Thyroid gland (tissue), 4 donors: ENCODE results near the gene MTA1.

ENCODE experiments used
- POLR2A ChIP-seq, 2 donors: fragments of 450-650 bp; IDR thresholded peaks; one replicate each; pipeline ENCODE4 v1.6.1; 2017; ENCODE audit warnings: antibody characterized with exemption in 2 of 2, mild to moderate bottlenecking in 2 of 2, moderate library complexity in 1 of 2
- TF ChIP-seq, protein P1 (sequence below), 6 experiments: fragments of 200-600 bp in 3 of 6; fragments of 450-650 bp in 3 of 6; sonication (generic) in 3 of 6; IDR thresholded peaks; one replicate each; pipeline ENCODE4 v1.5.1; 2016 to 2019; ENCODE audit warnings: antibody characterized with exemption in 6 of 6, mild to moderate bottlenecking in 2 of 6, inconsistent platforms in 1 of 6, moderate library complexity in 1 of 6

DNA sequence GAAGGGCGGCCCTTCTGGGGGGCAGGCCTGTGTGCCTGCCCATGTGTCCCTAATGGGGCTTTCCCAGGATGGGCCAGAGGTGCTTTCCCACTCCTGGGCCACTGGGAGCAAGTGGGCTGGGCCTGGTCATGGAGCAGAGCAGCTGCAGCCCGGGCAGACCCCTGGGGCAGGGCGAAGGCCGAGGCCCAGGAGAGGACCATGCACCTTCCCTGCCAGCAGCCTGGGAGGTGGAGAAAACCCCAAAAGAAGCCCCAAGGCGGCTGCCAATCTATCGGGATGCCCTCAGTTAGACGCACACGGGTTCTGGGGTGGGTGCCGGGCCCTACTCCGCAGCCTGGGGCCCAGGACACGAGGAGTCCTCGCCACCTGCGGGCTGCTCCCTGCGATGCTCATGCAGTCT, 38.9 kb downstream of the MTA1 start:
- TF ChIP-seq, protein P1, sequence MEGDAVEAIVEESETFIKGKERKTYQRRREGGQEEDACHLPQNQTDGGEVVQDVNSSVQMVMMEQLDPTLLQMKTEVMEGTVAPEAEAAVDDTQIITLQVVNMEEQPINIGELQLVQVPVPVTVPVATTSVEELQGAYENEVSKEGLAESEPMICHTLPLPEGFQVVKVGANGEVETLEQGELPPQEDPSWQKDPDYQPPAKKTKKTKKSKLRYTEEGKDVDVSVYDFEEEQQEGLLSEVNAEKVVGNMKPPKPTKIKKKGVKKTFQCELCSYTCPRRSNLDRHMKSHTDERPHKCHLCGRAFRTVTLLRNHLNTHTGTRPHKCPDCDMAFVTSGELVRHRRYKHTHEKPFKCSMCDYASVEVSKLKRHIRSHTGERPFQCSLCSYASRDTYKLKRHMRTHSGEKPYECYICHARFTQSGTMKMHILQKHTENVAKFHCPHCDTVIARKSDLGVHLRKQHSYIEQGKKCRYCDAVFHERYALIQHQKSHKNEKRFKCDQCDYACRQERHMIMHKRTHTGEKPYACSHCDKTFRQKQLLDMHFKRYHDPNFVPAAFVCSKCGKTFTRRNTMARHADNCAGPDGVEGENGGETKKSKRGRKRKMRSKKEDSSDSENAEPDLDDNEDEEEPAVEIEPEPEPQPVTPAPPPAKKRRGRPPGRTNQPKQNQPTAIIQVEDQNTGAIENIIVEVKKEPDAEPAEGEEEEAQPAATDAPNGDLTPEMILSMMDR (IDR thresholded peaks at IDR 0.05) = no peak
- TF ChIP-seq POLR2A (IDR thresholded peaks at IDR 0.05) = no peak
